ENCODE results near the gene LRRC27. TPM values are rescaled to one million over a fixed set of nuclear protein-coding genes. Genes with fewer than 3 reads are reported as not detected.

Gene LRRC27
- total RNA-seq, 2 donors from 2014 or later: 11.4 to 22.9 TPM

DNA sequence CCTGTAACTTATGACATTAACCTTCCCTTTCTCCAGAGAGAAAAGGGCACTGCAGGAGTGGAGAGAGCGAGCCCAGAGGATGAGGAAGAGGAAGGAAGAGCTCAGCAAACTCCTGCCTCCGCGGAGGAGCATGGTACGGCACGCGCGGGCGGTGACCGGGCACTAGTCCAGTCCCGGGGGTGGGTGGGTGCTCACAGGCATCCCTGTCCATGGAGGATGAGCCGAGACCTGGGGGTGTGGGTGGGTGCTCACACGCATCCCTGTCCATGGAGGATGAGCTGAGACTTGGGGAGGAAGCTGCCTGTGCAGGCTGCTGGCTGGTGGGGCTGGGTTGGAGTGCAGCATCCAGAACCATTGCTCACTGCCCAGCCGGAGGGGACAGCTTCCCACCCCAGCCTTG, 23.8 kb downstream of the LRRC27 start:
- no peak overlapping the region for H3K4me3 ChIP-seq
- H3K4me1 ChIP-seq (replicated peaks): no peaks in the 10 kb centered on the region
- TF ChIP-seq POLR2A (IDR thresholded peaks at IDR 0.05) (no peak), POLR2AphosphoS5 (IDR thresholded peaks at IDR 0.05) (no peak)
- TF ChIP-seq, protein P1, sequence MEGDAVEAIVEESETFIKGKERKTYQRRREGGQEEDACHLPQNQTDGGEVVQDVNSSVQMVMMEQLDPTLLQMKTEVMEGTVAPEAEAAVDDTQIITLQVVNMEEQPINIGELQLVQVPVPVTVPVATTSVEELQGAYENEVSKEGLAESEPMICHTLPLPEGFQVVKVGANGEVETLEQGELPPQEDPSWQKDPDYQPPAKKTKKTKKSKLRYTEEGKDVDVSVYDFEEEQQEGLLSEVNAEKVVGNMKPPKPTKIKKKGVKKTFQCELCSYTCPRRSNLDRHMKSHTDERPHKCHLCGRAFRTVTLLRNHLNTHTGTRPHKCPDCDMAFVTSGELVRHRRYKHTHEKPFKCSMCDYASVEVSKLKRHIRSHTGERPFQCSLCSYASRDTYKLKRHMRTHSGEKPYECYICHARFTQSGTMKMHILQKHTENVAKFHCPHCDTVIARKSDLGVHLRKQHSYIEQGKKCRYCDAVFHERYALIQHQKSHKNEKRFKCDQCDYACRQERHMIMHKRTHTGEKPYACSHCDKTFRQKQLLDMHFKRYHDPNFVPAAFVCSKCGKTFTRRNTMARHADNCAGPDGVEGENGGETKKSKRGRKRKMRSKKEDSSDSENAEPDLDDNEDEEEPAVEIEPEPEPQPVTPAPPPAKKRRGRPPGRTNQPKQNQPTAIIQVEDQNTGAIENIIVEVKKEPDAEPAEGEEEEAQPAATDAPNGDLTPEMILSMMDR (IDR thresholded peaks at IDR 0.05): no peak
- intact Hi-C loops (cut with DNase I): no loop called here
- no peaks in the 10 kb centered on the region for H3K9me3 ChIP-seq
- no peaks in the 10 kb centered on the region for H3K27me3 ChIP-seq (replicated peaks; ENCODE audit: insufficient read depth)
- no peak overlapping the region for H3K27ac ChIP-seq
- H3K36me3 ChIP-seq: no peaks in the 10 kb centered on the region
- 87% methylated on average over 13 of the region's 13 CpGs for WGBS
- DNase-seq (ENCODE audit: low spot score): no peak

DNA sequence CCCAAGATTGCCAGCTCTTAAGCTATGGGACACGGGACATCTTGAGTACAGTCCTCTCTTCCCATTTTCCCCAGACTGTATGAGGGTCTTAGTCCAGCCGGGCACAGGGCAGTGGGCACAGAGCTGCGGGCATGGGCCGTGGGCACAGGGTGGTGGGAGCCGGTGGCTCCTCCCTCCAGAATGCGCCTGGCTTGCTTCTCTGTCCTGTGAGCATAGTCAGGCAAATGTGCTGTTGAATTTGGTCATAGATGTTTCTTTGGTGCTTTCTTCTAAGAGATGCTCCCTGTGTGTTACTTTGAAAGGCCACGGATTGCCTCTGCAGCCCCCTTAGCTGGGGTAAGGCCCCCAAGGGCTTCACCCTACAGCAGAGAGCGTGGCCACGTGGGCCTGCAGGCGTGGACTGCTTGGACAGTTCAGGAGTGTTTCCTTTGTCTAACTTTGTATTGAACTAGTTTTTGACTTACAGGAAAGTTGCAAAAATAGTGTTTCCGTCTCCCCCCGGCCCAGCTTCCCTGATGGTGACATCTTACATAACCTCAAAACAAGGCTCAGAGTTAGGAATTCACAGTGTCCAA, 24.7 kb downstream of the LRRC27 start:
- TF ChIP-seq POLR2A (IDR thresholded peaks at IDR 0.05): no peak
- TF ChIP-seq, protein P1 (IDR thresholded peaks at IDR 0.05): no peak
- no peak for TF ChIP-seq POLR2AphosphoS5 (IDR thresholded peaks at IDR 0.05)
- Histone ChIP-seq H3K27me3 (replicated peaks; ENCODE audit: insufficient read depth) (no peaks in the 10 kb centered on the region), H3K36me3 (no peaks in the 10 kb centered on the region), H3K4me1 (replicated peaks) (no peaks in the 10 kb centered on the region), H3K9me3 (no peaks in the 10 kb centered on the region), H3K27ac (no peak overlapping the region), H3K4me3 (no peak overlapping the region)
- intact Hi-C loops (cut with DNase I): no loop called here
- no peak for DNase-seq (ENCODE audit: low spot score)
- WGBS: 91% methylated on average over 12 of the region's 12 CpGs

DNA sequence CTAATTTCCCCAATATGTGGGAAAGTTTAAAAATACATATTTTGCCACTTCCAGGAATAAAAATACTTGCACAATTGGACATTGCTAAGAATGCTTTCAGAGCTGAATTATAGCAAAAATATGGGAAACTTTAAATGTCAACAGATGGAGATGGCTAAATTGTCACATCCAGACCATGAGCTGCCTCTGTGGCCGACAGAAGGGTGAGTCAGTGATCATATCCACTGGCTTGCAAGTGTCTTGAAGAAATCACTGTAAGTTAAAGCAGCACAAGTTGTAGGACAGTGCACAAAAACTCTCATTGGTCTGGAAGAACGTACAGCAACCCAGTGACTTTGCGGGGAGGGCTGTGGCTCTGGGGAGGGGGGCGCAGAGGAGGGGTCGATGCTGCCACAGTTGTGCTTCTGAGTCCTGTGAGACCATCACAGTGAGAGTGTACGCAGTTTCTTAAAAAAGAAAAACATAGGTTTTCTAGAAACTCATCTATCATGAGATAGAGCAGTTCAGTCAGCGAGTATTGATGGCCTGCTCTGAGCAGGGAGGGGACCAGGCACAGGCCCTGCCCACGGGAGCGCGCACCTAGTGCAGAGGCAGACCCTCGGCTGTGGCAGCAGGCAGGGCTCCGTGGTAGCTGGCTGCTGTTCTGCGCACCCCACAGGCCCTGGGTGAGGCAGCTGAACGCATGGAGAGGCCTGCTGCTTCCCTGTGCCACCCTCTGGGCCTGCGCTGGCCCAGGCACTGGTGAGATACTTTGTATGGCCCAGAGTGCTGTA, 25.5 kb downstream of the LRRC27 start:
- Histone ChIP-seq H3K4me1 (replicated peaks) (no peaks in the 10 kb centered on the region), H3K27ac (no peak overlapping the region), H3K36me3 (no peaks in the 10 kb centered on the region), H3K27me3 (replicated peaks; ENCODE audit: insufficient read depth) (no peaks in the 10 kb centered on the region), H3K4me3 (no peak overlapping the region), H3K9me3 (no peaks in the 10 kb centered on the region)
- intact Hi-C loops (cut with DNase I): no loop called here
- DNase-seq (ENCODE audit: low spot score): no peak
- TF ChIP-seq POLR2A (IDR thresholded peaks at IDR 0.05) (no peak), POLR2AphosphoS5 (IDR thresholded peaks at IDR 0.05) (no peak)
- TF ChIP-seq, protein P1 (IDR thresholded peaks at IDR 0.05): no peak
- WGBS: 96% methylated on average over 15 of the region's 15 CpGs

DNA sequence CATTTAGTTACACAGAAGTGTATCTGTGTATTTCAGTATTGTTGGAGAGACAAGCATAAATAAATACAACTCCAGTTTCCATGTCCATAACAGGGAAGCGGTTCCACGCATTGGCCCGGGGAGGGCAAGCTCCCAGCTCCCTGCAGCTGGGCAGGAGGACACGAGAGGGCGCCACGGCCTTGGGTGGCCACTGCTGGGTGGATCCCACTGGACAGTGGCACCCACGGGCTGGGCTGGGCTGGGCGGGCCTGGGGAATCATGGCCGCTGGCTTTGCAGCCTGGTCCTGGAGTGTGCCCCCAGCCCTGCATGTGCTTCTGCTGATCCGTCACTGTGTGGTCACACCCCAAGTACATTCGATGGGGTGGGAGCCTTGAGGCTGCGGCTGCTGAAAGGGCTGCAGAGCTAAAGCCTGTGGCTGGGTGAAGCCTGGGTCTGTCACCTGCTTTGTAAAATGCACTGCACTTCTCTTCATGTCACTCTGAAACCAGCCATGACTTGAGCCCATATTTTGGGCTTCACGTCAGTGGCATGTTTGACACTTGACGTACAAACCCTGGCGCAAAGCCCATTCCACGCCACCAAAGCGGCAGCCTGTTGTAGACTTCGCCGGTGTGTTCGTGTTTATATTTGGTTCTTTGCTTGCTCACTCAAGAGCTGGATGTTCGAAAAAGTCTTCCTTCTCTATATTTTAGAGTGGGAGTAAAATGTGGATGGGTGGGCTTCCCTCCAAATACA, 27.5 kb downstream of the LRRC27 start:
- WGBS: 68% methylated on average over 19 of the region's 21 CpGs
- no peak overlapping the region for H3K27ac ChIP-seq
- TF ChIP-seq POLR2AphosphoS5 (IDR thresholded peaks at IDR 0.05) (no peak), POLR2A (IDR thresholded peaks at IDR 0.05) (no peak)
- TF ChIP-seq, protein P1 (IDR thresholded peaks at IDR 0.05): no peak
- H3K27me3 ChIP-seq (replicated peaks; ENCODE audit: insufficient read depth): no peaks in the 10 kb centered on the region
- H3K36me3 ChIP-seq: no peaks in the 10 kb centered on the region
- intact Hi-C loops (cut with DNase I): no loop called here
- no peak for DNase-seq (ENCODE audit: low spot score)
- H3K4me1 ChIP-seq (replicated peaks): no peaks in the 10 kb centered on the region
- H3K9me3 ChIP-seq: no peaks in the 10 kb centered on the region
- H3K4me3 ChIP-seq: no peak overlapping the region

Measured in prostate gland (tissue), 2 donors.